GM20000 (cell line): ENCODE data around the gene ITPRID2.

Experiments used
- DNase-seq: peaks from one replicate; pipeline ENCODE4 v3.0.0; 2012; ENCODE audit warnings: low spot score
- CTCF ChIP-seq: IDR thresholded peaks from 2 replicates; pipeline ENCODE4 v1.5.1; 2012; ENCODE audit warnings: mild to moderate bottlenecking, control low read depth; ENCODE audit errors: extremely low read depth, missing control alignments

ITPRID2 gene

GRCh38 chr2:181890271-181890670 lies 1.3 kb upstream of the ITPRID2 start:
- no peak for DNase-seq
- TF ChIP-seq CTCF: no peak

- peak; percentile 69 for DNase-seq
- TF ChIP-seq CTCF: no peak
Observed at GRCh38 chr2:181891966-181892798, 652 bp downstream of the ITPRID2 start.

- no peak for DNase-seq
- TF ChIP-seq CTCF: no peak
Observed at GRCh38 chr2:181892799-181893435, 1.4 kb downstream of the ITPRID2 start.

- no peak for DNase-seq
- no peak for TF ChIP-seq CTCF
Observed at GRCh38 chr2:181894381-181894780, 2.9 kb downstream of the ITPRID2 start.

GRCh38 chr2:181895818-181896217 lies 4.3 kb downstream of the ITPRID2 start:
- DNase-seq: no peak
- no peak for TF ChIP-seq CTCF

- DNase-seq: no peak
- no peak for TF ChIP-seq CTCF
Observed at GRCh38 chr2:181896286-181896685, 4.8 kb downstream of the ITPRID2 start.

- DNase-seq: no peak
- TF ChIP-seq CTCF: no peak
Observed at GRCh38 chr2:181900007-181900651, 8.6 kb downstream of the ITPRID2 start.
